ENCODE measurements around the gene ACTR6. TPM values are rescaled to one million over a fixed set of nuclear protein-coding genes. Genes with fewer than 3 reads are reported as not detected.

The ACTR6 gene
- total RNA-seq, 1 experiment from 2014 or later: 34.9 TPM

DNA sequence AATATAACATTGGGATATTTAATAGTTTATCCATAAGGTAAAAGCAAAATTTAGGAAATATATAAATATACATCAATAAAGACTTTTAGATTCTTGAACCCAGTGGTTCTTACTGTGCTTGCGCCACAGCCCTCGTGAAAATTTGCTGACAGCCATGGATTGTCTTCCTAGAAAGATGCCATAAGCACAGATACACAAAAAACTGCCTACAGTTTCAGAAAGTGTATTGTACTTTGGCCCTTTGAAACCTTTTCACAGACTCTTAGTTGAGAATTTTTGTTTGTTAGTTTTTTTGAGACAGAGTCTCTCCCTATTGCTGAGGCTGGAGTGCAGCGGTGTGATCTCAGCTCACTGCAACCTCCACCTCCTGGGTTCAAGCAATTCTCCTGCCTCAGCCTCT lies 38.2 kb downstream of the ACTR6 start:
- WGBS (ENCODE audit: extremely low coverage, insufficient read length, low lambda C conversion rate): no CpG with 5 or more reads among the region's 3 CpGs
- Histone ChIP-seq H2BK120ac (ENCODE audit: low read depth, low read length, poor library complexity, severe bottlenecking) (no peak overlapping the region), H3K79me2 (ENCODE audit: insufficient read depth, low read length) (no peaks in the 10 kb centered on the region), H4K8ac (replicated peaks; ENCODE audit: insufficient read length, low read depth, low read length) (no peak overlapping the region), H4K91ac (ENCODE audit: insufficient read length, low read depth, low read length) (no peak overlapping the region), H3K4me2 (ENCODE audit: insufficient read depth, insufficient read length, low read length) (no peak overlapping the region), H3K23ac (ENCODE audit: insufficient read length, low read depth, low read length) (no peak overlapping the region), H3K56ac (ENCODE audit: insufficient read length, low read depth, low read length) (no peak overlapping the region), H2AK5ac (ENCODE audit: insufficient read length, low read length) (no peak overlapping the region), H3K9ac (ENCODE audit: extremely low read depth, insufficient read length, low read length) (no peak overlapping the region), H3K14ac (ENCODE audit: insufficient read depth, low read length) (no peak overlapping the region), H3K79me1 (ENCODE audit: insufficient read depth, low read depth, low read length, poor library complexity, severe bottlenecking) (no peaks in the 10 kb centered on the region), H3K18ac (ENCODE audit: insufficient read length, low read depth, low read length) (no peak overlapping the region), H3T11ph (ENCODE audit: low read length) (no peak overlapping the region), H3K27me3 (ENCODE audit: insufficient read depth, low read length) (no peaks in the 10 kb centered on the region), H3K4ac (ENCODE audit: low read depth, low read length) (no peak overlapping the region), H2BK20ac (ENCODE audit: low read depth, low read length, poor library complexity, severe bottlenecking) (no peak overlapping the region), H2AFZ (ENCODE audit: low read length) (no peak overlapping the region), H2BK12ac (ENCODE audit: insufficient read length, low read depth, low read length) (no peak overlapping the region), H3K27ac (ENCODE audit: insufficient read length, low read depth, low read length) (no peak overlapping the region), H4K20me1 (ENCODE audit: control insufficient read depth, insufficient read depth, insufficient read length) (no peaks in the 10 kb centered on the region), H3K23me2 (ENCODE audit: insufficient read length, low read depth, low read length, poor library complexity, severe bottlenecking) (no peaks in the 10 kb centered on the region), H3K9me3 (ENCODE audit: control insufficient read depth, low read depth, low read length) (no peaks in the 10 kb centered on the region), H4K5ac (ENCODE audit: insufficient read length, low read depth, low read length) (no peak overlapping the region), H2BK15ac (ENCODE audit: low read depth, low read length) (no peak overlapping the region), H2BK5ac (ENCODE audit: insufficient read length, low read length) (no peak overlapping the region), H3K4me1 (ENCODE audit: insufficient read depth, low read length) (no peaks in the 10 kb centered on the region)
- Mint-ChIP-seq H3K27ac (no peak overlapping the region), H3K36me3 (ENCODE audit: insufficient read depth in 1 of 3, low read depth in 3 of 3) (peaks cover 0 to 11% (median 0%) of the 10 kb centered on the region in 3 experiments; a peak in 2 of 7 replicates), H3K4me3 (no peak overlapping the region), H3K27me3 (ENCODE audit: low read depth) (no peaks in the 10 kb centered on the region), H3K9me3 (no peaks in the 10 kb centered on the region), H3K4me1 (0 out of 4 replicates have a peak, but pooled peaks cover 0 to 4% of the 10 kb centered on the region in 2 experiments)
- DNase-seq: no peak
- TF ChIP-seq, protein P1, sequence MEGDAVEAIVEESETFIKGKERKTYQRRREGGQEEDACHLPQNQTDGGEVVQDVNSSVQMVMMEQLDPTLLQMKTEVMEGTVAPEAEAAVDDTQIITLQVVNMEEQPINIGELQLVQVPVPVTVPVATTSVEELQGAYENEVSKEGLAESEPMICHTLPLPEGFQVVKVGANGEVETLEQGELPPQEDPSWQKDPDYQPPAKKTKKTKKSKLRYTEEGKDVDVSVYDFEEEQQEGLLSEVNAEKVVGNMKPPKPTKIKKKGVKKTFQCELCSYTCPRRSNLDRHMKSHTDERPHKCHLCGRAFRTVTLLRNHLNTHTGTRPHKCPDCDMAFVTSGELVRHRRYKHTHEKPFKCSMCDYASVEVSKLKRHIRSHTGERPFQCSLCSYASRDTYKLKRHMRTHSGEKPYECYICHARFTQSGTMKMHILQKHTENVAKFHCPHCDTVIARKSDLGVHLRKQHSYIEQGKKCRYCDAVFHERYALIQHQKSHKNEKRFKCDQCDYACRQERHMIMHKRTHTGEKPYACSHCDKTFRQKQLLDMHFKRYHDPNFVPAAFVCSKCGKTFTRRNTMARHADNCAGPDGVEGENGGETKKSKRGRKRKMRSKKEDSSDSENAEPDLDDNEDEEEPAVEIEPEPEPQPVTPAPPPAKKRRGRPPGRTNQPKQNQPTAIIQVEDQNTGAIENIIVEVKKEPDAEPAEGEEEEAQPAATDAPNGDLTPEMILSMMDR (conservative IDR thresholded peaks at IDR 0.05): no peak
